ENCODE measurements around the gene KLF12. TPM values are rescaled to one million over a fixed set of nuclear protein-coding genes. Genes with fewer than 3 reads are reported as not detected.

KLF12 gene
- total RNA-seq, 2 experiments from 2014 or later: 69.5 to 74.7 TPM

GRCh38 chr13:74173822-74174221 lies 39.6 kb upstream of the KLF12 start:
- no peaks in the 10 kb centered on the region for H3K9me3 Mint-ChIP-seq
- H3K9me3 ChIP-seq (ENCODE audit: control insufficient read depth in 1 of 2, insufficient read depth in 1 of 2, low read length in 2 of 2): no peaks in the 10 kb centered on the region
- POLR2A ChIA-PET: no interaction called here

GRCh38 chr13:74171641-74172040 lies 37.4 kb upstream of the KLF12 start:
- ChIA-PET CTCF (no interaction called here), POLR2A (no interaction called here)

More at GRCh38 chr13:74173822-74174221, 39.6 kb upstream of the KLF12 start:
- H3K27ac ChIP-seq (ENCODE audit: low read depth in 1 of 2, low read length in 2 of 2): no peak overlapping the region
- H3K27ac Mint-ChIP-seq: no peak overlapping the region
- no peaks in the 10 kb centered on the region for H3K4me1 Mint-ChIP-seq (ENCODE audit: low read depth)
- no peak overlapping the region for H3K4me3 ChIP-seq (ENCODE audit: low read length)
- no peaks in the 10 kb centered on the region for H3K36me3 ChIP-seq (ENCODE audit: insufficient read depth, low read length)
- no peaks in the 10 kb centered on the region for H3K27me3 ChIP-seq (ENCODE audit: control insufficient read depth in 1 of 2, insufficient read depth in 2 of 2, low read length in 2 of 2)
- H3K36me3 Mint-ChIP-seq (ENCODE audit: low read depth): no peaks in the 10 kb centered on the region
- TF ChIP-seq CTCF (IDR thresholded peaks at IDR 0.05): no peak
- CTCF ChIA-PET: no interaction called here
- intact Hi-C loops (cut with DNase I, micrococcal nuclease): no loop called here
- DNase-seq (no peak), ATAC-seq (ENCODE audit: poor library complexity) (no peak)
- no peaks in the 10 kb centered on the region for H3K4me1 ChIP-seq (ENCODE audit: insufficient read depth, low read length)
- H3K27me3 Mint-ChIP-seq: no peaks in the 10 kb centered on the region
- H3K4me3 Mint-ChIP-seq: no peak overlapping the region

GRCh38 chr13:74169676-74170075 lies 35.5 kb upstream of the KLF12 start:
- CTCF ChIA-PET: no interaction called here
- Mint-ChIP-seq H3K27ac (no peak overlapping the region), H3K4me1 (ENCODE audit: low read depth) (no peaks in the 10 kb centered on the region), H3K4me3 (no peak overlapping the region), H3K9me3 (no peaks in the 10 kb centered on the region), H3K27me3 (no peaks in the 10 kb centered on the region), H3K36me3 (ENCODE audit: low read depth) (no peaks in the 10 kb centered on the region)
- ATAC-seq (ENCODE audit: poor library complexity) (no peak), DNase-seq (no peak)
- Histone ChIP-seq H3K27ac (ENCODE audit: low read depth in 1 of 2, low read length in 2 of 2) (no peak overlapping the region), H3K9me3 (ENCODE audit: control insufficient read depth in 1 of 2, insufficient read depth in 1 of 2, low read length in 2 of 2) (no peaks in the 10 kb centered on the region), H3K4me3 (ENCODE audit: low read length) (no peak overlapping the region), H3K27me3 (ENCODE audit: control insufficient read depth in 1 of 2, insufficient read depth in 2 of 2, low read length in 2 of 2) (no peaks in the 10 kb centered on the region), H3K4me1 (ENCODE audit: insufficient read depth, low read length) (no peaks in the 10 kb centered on the region), H3K36me3 (ENCODE audit: insufficient read depth, low read length) (no peaks in the 10 kb centered on the region)
- POLR2A ChIA-PET: no interaction called here
- TF ChIP-seq CTCF (IDR thresholded peaks at IDR 0.05): no peak
- intact Hi-C loops (cut with DNase I, micrococcal nuclease): no loop called here

More at GRCh38 chr13:74171641-74172040, 37.4 kb upstream of the KLF12 start:
- Mint-ChIP-seq H3K36me3 (ENCODE audit: low read depth) (no peaks in the 10 kb centered on the region), H3K27ac (no peak overlapping the region), H3K27me3 (no peaks in the 10 kb centered on the region), H3K9me3 (no peaks in the 10 kb centered on the region), H3K4me1 (ENCODE audit: low read depth) (no peaks in the 10 kb centered on the region), H3K4me3 (no peak overlapping the region)
- H3K4me1 ChIP-seq (ENCODE audit: insufficient read depth, low read length): no peaks in the 10 kb centered on the region
- no peak overlapping the region for H3K27ac ChIP-seq (ENCODE audit: low read depth in 1 of 2, low read length in 2 of 2)
- H3K36me3 ChIP-seq (ENCODE audit: insufficient read depth, low read length): no peaks in the 10 kb centered on the region
- DNase-seq (no peak), ATAC-seq (ENCODE audit: poor library complexity) (no peak)
- H3K27me3 ChIP-seq (ENCODE audit: control insufficient read depth in 1 of 2, insufficient read depth in 2 of 2, low read length in 2 of 2): no peaks in the 10 kb centered on the region
- TF ChIP-seq CTCF (IDR thresholded peaks at IDR 0.05): no peak
- intact Hi-C loops (cut with DNase I, micrococcal nuclease): no loop called here
- H3K9me3 ChIP-seq (ENCODE audit: control insufficient read depth in 1 of 2, insufficient read depth in 1 of 2, low read length in 2 of 2): no peaks in the 10 kb centered on the region
- H3K4me3 ChIP-seq (ENCODE audit: low read length): no peak overlapping the region

Data from CD4-positive, alpha-beta T cell (primary cell).